BE2C (cell line): ENCODE results near the gene LMO3.

Source experiments
- DNase-seq: peaks from one replicate; pipeline ENCODE4 v3.0.0-alpha.2; 2020
- H3K27me3 ChIP-seq: fragments of 250-450 bp; sonication (Bioruptor Pico); 2 replicates; pipeline ENCODE4 v1.5.1; 2020; ENCODE audit warnings: mild to moderate bottlenecking
- H3K36me3 ChIP-seq: fragments of 250-450 bp; sonication (Bioruptor Pico); 2 replicates; pipeline ENCODE4 v1.5.1; 2020; ENCODE audit warnings: mild to moderate bottlenecking
- H3K4me1 ChIP-seq: fragments of 250-450 bp; sonication (Bioruptor Pico); 2 replicates; pipeline ENCODE4 v1.5.1; 2020
- H3K4me3 ChIP-seq: 2 replicates; pipeline ENCODE4 v1.5.1; 2011; ENCODE audit warnings: low read depth, low read length
- H3K9me3 ChIP-seq: fragments of 250-450 bp; sonication (Bioruptor Pico); 2 replicates; pipeline ENCODE4 v1.5.1; 2020
- TF ChIP-seq, protein P1 (sequence below): IDR thresholded peaks from 2 replicates; pipeline ENCODE4 v1.5.1; 2012; ENCODE audit warnings: mild to moderate bottlenecking, low read depth, low read length

The LMO3 gene

GRCh38 chr12:16499611-16500010, 106.4 kb downstream of the LMO3 start:
- TF ChIP-seq, protein P1, sequence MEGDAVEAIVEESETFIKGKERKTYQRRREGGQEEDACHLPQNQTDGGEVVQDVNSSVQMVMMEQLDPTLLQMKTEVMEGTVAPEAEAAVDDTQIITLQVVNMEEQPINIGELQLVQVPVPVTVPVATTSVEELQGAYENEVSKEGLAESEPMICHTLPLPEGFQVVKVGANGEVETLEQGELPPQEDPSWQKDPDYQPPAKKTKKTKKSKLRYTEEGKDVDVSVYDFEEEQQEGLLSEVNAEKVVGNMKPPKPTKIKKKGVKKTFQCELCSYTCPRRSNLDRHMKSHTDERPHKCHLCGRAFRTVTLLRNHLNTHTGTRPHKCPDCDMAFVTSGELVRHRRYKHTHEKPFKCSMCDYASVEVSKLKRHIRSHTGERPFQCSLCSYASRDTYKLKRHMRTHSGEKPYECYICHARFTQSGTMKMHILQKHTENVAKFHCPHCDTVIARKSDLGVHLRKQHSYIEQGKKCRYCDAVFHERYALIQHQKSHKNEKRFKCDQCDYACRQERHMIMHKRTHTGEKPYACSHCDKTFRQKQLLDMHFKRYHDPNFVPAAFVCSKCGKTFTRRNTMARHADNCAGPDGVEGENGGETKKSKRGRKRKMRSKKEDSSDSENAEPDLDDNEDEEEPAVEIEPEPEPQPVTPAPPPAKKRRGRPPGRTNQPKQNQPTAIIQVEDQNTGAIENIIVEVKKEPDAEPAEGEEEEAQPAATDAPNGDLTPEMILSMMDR = no peak
- no peaks in the 10 kb centered on the region for H3K4me1 ChIP-seq
- H3K4me3 ChIP-seq = no peak overlapping the region
- H3K27me3 ChIP-seq = no peaks in the 10 kb centered on the region
- DNase-seq = no peak
- H3K9me3 ChIP-seq = no peaks in the 10 kb centered on the region
- H3K36me3 ChIP-seq = no peaks in the 10 kb centered on the region
